Cerebellar cortex (tissue), 1 donor: Measurements from ENCODE around the gene TIMM8B.
"Not testable (repeated sequence)": the region's sequence is repeated elsewhere in the genome, so short reads cannot be mapped to it uniquely, and the experiment has no call there.

ENCODE experiments used
- DNase-seq: peaks from one replicate; pipeline ENCODE4 v3.0.0-alpha.2; 2015; ENCODE audit warnings: low spot score

The TIMM8B gene

DNA sequence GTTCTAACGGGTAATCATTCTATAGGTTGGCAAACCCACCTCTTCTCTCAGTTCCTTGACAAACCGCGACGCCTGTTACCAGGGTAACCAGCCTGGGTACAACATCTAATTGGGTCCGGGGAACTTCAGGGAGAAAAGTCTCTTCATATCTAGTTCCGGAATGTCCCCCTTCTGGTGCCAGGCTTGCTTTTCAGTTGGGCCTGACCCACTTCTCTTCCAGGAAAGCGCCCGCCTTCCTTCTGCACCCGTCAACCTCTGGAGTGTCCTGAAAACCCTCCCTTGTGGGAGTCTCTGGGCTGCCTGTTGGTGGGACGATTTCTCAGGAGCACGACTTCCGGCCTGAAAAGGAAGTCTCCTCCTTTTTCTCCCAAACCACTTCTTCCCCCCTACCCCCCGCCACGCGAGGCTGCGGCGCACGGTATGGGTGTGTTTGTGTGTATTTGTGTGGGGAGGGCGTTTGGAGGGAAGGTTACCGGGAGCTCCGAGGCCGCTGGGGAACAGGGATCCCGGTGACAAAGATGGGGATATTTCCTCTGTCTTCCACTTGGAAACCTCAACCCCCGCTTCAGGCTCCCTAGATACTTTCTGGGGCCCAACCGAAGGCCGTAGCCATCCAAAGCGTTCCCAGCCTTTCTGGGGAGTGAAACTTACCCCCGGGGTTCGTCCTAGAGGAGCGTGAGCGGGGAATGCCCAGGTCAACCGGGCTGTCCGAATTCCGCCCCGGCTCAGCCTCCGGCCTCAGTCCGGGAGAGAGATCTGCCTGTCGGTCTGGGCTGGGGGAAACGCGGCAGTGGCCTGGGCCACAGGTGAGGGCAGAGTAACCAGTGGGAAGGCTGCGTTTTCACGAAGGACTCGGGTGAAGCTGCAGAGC, 12.4 kb downstream of the TIMM8B start, which contains the start of the genes NKAPD1 and PIH1D2:
Gene NKAPD1 (plus strand): TSS at position 359 of the 871 bp plus-strand sequence. CDS start 1,276 bp downstream, outside the sequence.
Gene PIH1D2 (minus strand): TSS at position 77 of the 871 bp plus-strand sequence. CDS start 843 bp downstream, outside the sequence.
- DNase-seq = peak; percentile 93

DNA sequence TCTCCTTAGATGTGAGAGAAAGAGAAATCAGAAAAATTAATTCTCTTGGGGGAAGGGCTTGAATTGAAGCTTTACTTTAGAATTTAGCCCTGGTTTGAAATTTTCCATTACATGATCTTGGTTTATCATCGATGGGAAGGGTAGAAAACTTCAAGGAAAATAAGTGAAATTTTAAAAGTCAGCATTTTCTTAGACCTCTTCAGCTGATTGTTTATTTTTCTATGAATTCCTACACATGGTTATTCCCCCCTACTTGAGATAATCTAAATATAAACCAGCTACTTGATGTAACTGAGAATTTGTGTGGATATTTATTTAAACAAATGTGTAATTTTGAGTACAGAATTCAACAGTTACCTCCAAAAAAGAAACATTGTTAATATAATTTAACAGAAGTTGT, 23.6 kb downstream of the TIMM8B start:
- no peak for DNase-seq

DNA sequence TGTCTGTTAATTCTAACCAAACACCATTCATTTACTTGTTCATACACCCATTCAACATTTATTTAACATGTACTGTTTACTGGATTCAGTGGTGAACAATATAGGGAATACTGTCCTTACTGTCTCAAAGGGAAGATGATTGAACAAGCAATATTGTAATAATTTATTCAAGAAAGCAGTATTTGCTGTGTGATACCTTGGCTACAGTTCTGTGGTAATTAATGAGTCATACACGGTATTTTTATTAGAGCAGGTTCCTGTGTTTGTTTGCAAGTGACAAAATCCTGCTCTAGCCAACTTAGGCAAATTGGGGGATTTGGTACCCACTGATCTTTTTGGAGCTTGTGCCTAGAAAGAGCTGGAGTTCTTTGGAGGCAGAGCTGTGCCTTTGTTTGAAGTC, 28.5 kb downstream of the TIMM8B start:
- no peak for DNase-seq

DNA sequence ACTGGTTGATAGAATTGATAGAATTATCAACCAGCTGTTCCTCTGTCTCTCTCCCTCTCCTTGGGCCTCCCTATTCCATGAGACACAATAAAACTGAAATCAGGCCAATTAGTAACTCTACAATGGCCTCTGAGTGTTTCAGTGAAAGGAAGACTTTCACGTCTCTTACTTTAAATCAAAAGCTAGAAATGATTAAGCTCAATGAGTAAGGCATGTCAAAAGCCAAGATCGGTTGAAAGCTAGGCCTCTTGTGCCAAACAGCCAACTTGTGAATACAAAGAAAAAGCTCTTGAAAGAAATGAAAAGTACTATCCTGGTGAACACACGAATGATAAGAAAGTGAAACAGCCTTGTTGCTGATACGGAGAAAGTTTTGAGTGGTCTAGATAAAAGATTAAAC, 29.4 kb downstream of the TIMM8B start:
- no peak for DNase-seq

DNA sequence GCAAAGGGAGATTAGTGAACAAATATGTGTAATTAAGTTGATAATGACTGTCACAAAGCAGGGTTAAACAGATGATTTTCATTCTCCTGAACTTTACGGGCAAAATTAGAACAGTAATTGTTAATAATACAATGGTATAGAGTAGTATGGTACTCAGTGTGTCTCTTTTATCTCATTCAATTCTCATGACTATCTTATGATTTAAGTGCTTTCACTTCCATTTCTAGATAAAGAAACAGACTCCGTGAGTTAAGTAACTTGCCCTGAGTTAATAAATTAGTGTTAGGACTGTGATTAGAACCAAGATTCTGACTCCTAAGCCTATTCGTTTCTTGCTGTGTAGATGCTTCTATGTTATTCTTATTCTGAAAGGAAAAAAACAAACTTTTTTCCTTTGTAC, 34.8 kb downstream of the TIMM8B start:
- DNase-seq = no peak

- no peak for DNase-seq
These were observed 35.8 kb downstream of the TIMM8B start for GRCh38 chr11:112050721-112051120.

DNA sequence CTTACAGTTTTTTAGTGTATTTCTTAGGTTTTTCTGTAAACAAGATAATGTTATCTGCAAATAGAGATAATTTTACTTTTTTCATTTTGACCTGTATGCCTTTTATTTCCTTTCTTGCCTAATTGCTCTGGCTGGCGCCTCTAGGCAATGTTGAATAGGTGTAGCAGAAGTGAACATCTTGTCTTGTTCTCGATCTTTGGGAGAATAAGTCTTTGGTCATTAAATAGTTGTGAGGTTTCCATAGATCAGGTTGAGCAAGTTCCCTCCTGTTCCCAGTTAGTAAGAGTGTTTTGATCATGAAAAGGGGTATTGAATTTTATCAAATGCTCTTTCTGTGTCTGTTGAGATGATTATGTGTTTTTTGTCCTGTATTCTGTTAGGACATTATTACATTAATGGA, 36.8 kb downstream of the TIMM8B start:
- no peak for DNase-seq

- not testable (repeated sequence) for DNase-seq
These were observed 38.3 kb downstream of the TIMM8B start for GRCh38 chr11:112048256-112048655.

DNA sequence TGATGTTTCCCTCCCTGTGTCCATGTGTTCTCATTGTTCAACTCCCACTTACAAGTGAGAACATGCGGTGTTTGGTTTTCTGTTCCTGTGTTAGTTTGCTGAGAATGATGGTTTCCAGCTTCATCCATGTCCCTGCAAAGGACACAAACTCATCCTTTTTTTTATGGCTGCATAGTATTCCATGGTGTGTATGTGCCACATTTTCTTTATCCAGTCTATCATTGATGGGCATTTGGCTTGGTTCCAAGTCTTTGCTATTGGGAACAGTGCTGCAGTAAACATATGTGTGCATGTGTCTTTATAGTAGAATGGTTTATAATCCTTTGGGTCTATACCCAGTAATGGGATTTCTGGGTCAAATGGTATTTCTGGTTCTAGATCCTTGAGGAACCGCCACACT, 39.9 kb downstream of the TIMM8B start:
- not testable (repeated sequence) for DNase-seq

- no peak for DNase-seq
These were observed 41.6 kb downstream of the TIMM8B start for GRCh38 chr11:112044961-112045360.

GRCh38 chr11:112042961-112043304, 43.6 kb downstream of the TIMM8B start:
- DNase-seq = no peak

DNA sequence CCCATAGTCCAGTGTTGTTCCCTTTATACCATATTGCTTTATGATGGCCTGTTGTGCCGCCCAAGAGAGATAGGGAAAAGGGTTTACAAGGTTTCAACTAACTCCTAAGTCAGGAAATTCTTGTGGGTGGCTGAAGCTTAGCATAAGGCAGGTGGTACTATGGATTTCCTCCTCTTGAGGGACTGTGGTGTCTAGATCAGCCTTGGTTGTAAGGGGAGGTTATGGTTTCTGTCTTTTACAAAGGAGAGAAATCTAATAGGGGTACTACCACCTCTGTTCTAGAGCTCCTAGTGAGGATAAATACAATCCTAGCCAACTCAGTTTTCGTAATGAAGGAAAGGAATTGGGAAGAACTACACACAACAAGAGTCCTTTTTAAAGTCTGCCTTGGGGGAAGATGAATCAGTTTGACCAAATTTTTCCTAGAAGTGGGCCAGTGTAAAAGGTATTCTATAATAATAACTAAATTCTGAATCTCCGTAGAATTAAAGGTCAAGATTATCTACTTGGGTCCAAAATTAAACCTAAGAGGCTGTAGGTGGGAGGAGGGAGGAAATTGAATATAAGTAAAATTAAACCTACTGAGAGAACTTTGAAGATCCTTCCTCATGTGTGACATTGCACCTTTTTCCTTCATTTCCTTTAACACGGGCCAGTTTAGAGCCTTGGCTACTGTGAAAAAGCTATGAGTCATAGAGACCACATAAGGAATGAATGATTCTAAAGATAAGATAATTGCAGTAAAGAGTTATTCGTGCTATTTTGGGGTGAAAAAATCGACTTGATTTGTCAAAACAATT, 44.2 kb downstream of the TIMM8B start:
- no peak for DNase-seq

DNA sequence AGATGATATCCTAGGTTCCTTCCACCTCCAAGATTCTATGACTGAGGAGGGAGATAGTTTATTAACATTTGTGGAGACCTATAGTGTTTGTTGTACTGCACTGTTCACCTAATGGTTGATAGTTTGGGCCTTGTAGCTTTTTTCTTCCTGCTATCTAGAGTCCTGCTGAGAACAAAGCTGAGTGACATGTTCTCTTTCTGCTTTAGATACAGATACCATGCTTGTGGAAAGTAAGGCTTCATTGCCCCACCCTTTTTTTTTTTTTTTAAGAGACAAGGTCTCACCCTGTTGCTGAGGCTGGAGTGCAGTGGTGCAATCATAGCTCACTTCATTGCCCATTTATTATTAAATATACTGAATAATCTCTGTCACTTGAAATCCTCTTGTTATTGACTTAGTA, 49.0 kb downstream of the TIMM8B start:
- no peak for DNase-seq
